ENCODE data around the gene ETV3.

DNA sequence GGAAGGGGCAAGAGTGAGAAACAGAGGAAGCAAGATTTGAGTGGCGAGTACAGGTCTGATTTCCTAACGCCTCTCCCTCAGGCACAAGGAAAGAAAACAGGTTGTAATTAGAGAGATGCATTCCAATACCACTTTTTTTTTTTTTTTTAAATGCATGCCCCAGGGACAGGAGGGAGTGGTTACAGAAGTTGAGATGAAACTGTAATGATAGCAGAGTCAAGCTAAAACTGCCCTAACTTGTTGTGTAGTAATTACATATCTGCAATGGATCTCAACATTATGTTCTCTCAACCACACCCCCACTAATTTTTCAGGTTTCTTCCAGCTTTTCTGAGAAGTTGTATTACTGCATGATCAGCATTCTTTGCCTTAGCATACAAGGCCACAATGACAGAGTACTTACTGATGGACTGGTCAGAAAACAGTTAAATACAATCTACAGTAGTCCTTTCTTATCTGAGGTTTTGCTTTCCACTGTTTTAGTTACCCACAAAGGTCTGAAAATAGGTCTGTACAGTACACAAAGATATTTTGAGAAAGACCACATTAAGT, 5.5 kb downstream of the ETV3 start:
- TF ChIP-seq, protein P1, sequence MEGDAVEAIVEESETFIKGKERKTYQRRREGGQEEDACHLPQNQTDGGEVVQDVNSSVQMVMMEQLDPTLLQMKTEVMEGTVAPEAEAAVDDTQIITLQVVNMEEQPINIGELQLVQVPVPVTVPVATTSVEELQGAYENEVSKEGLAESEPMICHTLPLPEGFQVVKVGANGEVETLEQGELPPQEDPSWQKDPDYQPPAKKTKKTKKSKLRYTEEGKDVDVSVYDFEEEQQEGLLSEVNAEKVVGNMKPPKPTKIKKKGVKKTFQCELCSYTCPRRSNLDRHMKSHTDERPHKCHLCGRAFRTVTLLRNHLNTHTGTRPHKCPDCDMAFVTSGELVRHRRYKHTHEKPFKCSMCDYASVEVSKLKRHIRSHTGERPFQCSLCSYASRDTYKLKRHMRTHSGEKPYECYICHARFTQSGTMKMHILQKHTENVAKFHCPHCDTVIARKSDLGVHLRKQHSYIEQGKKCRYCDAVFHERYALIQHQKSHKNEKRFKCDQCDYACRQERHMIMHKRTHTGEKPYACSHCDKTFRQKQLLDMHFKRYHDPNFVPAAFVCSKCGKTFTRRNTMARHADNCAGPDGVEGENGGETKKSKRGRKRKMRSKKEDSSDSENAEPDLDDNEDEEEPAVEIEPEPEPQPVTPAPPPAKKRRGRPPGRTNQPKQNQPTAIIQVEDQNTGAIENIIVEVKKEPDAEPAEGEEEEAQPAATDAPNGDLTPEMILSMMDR (IDR thresholded peaks at IDR 0.05; ENCODE audit: low read depth, low read length, poor library complexity, severe bottlenecking) = no peak
- no peak for TF ChIP-seq EZH2phosphoT487 (IDR thresholded peaks at IDR 0.05; ENCODE audit: borderline replicate concordance, low read length)
